ENCODE measurements around the gene CAP1.
A peak's percentile ranks its signal among the peaks of the same experiment; 100 is the strongest.

DNA sequence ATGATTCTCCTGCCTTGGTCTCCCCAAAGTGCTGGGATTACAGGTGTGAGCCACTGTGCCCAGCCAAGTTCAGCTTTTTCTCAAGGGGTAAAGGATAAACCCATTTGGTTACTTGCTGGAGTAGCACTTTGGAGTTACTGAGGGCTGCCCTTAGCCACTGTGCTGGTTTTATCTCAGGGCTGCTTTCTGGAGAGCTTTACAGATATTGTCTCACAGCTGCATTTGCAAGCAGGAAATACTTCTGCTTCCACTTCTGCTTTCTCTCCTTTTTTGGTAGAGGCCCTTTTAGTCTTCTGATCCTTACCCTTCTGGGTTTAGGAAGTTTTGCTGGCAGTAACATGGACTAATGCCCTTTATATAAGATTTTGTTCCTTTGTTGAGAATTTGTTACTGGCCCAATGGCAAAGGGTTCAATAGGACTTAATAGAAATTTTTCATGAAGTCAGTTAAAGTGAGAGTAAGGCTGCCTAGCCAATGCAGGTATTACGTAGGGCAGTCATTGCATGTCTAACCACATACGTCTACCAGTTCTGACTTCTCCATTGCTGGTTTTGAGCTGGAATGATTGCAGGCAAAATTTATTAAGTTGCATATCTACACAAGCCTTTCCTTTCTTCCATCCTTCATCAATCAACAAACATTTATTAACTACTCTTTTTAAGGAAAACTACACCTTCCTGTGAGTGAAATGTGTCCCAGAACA, 24.4 kb downstream of the CAP1 start:
- TF ChIP-seq, protein P1, sequence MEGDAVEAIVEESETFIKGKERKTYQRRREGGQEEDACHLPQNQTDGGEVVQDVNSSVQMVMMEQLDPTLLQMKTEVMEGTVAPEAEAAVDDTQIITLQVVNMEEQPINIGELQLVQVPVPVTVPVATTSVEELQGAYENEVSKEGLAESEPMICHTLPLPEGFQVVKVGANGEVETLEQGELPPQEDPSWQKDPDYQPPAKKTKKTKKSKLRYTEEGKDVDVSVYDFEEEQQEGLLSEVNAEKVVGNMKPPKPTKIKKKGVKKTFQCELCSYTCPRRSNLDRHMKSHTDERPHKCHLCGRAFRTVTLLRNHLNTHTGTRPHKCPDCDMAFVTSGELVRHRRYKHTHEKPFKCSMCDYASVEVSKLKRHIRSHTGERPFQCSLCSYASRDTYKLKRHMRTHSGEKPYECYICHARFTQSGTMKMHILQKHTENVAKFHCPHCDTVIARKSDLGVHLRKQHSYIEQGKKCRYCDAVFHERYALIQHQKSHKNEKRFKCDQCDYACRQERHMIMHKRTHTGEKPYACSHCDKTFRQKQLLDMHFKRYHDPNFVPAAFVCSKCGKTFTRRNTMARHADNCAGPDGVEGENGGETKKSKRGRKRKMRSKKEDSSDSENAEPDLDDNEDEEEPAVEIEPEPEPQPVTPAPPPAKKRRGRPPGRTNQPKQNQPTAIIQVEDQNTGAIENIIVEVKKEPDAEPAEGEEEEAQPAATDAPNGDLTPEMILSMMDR (IDR thresholded peaks at IDR 0.05 in 8 of 11, conservative IDR thresholded peaks at IDR 0.05 in 3 of 11) = no peak
- TF ChIP-seq POLR2A (IDR thresholded peaks at IDR 0.05) (no peak), POLR2AphosphoS5 (IDR thresholded peaks at IDR 0.05) (peak in 1 of 3 donors; percentile 58)
